ENCODE results near the gene SLC18A3. TPM values are rescaled to one million over a fixed set of nuclear protein-coding genes. Genes with fewer than 3 reads are reported as not detected.

SLC18A3 gene
- total RNA-seq, 1 experiment from 2014 or later = not detected

GRCh38 chr10:49605216-49605938 lies 4.7 kb upstream of the SLC18A3 start:
- ATAC-seq (no peak), DNase-seq (no peak)
- Histone ChIP-seq H3K9me3 (ENCODE audit: low read length) (no peaks in the 10 kb centered on the region), H3K4me2 (ENCODE audit: low read length) (no peak overlapping the region), H3K4me3 (ENCODE audit: low read length) (no peak overlapping the region), H3K79me2 (ENCODE audit: low read length) (no peaks in the 10 kb centered on the region), H3F3A (ENCODE audit: low read length, unreplicated experiment) (no peaks in the 10 kb centered on the region), H3K9me2 (replicated peaks; ENCODE audit: low read length) (no peaks in the 10 kb centered on the region), H3K4me1 (ENCODE audit: insufficient read depth, low read length) (peaks cover 4% of the 10 kb centered on the region; the same call in 1 of the 2 replicates), H2AFZ (ENCODE audit: low read length) (no peak overlapping the region), H3K27me3 (ENCODE audit: low read length) (peaks cover 41% of the 10 kb centered on the region), H3K36me3 (ENCODE audit: low read depth, low read length) (no peaks in the 10 kb centered on the region), H4K20me1 (ENCODE audit: low read length) (0 out of 2 replicates have a peak, but pooled peaks cover 8% of the 10 kb centered on the region), H3K27ac (ENCODE audit: low read length) (no peak overlapping the region), H3K9ac (ENCODE audit: low read length) (no peak overlapping the region)
- no TSS peak for BruUV-seq (replicated peaks)
- ChIA-PET CTCF (no interaction called here), POLR2A (ENCODE audit: unreplicated experiment) (no interaction called here)
- intact Hi-C loops (cut with micrococcal nuclease) = no loop called here
- no peak for TF ChIP-seq EZH2phosphoT487 (IDR thresholded peaks at IDR 0.05; ENCODE audit: borderline replicate concordance, low read length)
- TF ChIP-seq EZH2 (IDR thresholded peaks at IDR 0.05; ENCODE audit: low read length, unreplicated experiment) = no peak
- TF ChIP-seq CTCF (conservative IDR thresholded peaks at IDR 0.05; ENCODE audit: low read depth, low read length) = no peak

- no peak overlapping the region for H3K27ac ChIP-seq (ENCODE audit: low read length)
- no peaks in the 10 kb centered on the region for H3K9me3 ChIP-seq (ENCODE audit: low read length)
- H3F3A ChIP-seq (ENCODE audit: low read length, unreplicated experiment) = no peaks in the 10 kb centered on the region
- ChIA-PET CTCF (interaction anchor here (0.5 to 1.1 kb wide), 2 partner anchors 13 to 189 kb away, joined by 3 to 7 read pairs; no protein-coding TSS in a partner anchor), POLR2A (ENCODE audit: unreplicated experiment) (no interaction called here)
- peaks cover 4% of the 10 kb centered on the region; the same call in 1 of the 2 replicates for H3K4me1 ChIP-seq (ENCODE audit: insufficient read depth, low read length)
- ATAC-seq = no peak
- no peak for DNase-seq
- peaks cover 48% of the 10 kb centered on the region for H3K27me3 ChIP-seq (ENCODE audit: low read length)
- H3K4me3 ChIP-seq (ENCODE audit: low read length) = no peak overlapping the region
- H3K9ac ChIP-seq (ENCODE audit: low read length) = no peak overlapping the region
- H3K79me2 ChIP-seq (ENCODE audit: low read length) = no peaks in the 10 kb centered on the region
- no peak overlapping the region for H2AFZ ChIP-seq (ENCODE audit: low read length)
- no peaks in the 10 kb centered on the region for H3K36me3 ChIP-seq (ENCODE audit: low read depth, low read length)
- H3K9me2 ChIP-seq (replicated peaks; ENCODE audit: low read length) = no peaks in the 10 kb centered on the region
- H4K20me1 ChIP-seq (ENCODE audit: low read length) = 0 out of 2 replicates have a peak, but pooled peaks cover 8% of the 10 kb centered on the region
- H3K4me2 ChIP-seq (ENCODE audit: low read length) = no peak overlapping the region
- intact Hi-C loops (cut with micrococcal nuclease) = loop anchor here (2.0 kb wide), 1 partner anchor 157 kb away; the partner anchor contains the start of gene OGDHL
- TF ChIP-seq EZH2 (IDR thresholded peaks at IDR 0.05; ENCODE audit: low read length, unreplicated experiment) = no peak
- TF ChIP-seq CTCF (conservative IDR thresholded peaks at IDR 0.05; ENCODE audit: low read depth, low read length) = no peak
- TF ChIP-seq EZH2phosphoT487 (IDR thresholded peaks at IDR 0.05; ENCODE audit: borderline replicate concordance, low read length) = no peak
- BruUV-seq (replicated peaks) = no TSS peak
Observed at GRCh38 chr10:49605939-49606509, 4.1 kb upstream of the SLC18A3 start.

Data from PC-3 (cell line).